ENCODE measurements around the gene BICC1. TPM values are rescaled to one million over a fixed set of nuclear protein-coding genes. Genes with fewer than 3 reads are reported as not detected.

BICC1 gene
- total and polyA plus RNA-seq, 2 of the 4 experiments (the other 2 are of a cell fraction), result 5.7 to 42.5 TPM

GRCh38 chr10:58796824-58797223 lies 284.2 kb downstream of the BICC1 start:
- Histone ChIP-seq H2AFZ (replicated peaks; ENCODE audit: low read length, poor library complexity) (no peak overlapping the region), H2BK15ac (ENCODE audit: low read depth, low read length) (no peak overlapping the region)

More at GRCh38 chr10:58796824-58797223, 284.2 kb downstream of the BICC1 start:
- Histone ChIP-seq H3K56ac (ENCODE audit: extremely low read depth, insufficient read depth, low read length) (no peak overlapping the region), H2AK5ac (ENCODE audit: low read depth, low read length) (no peak overlapping the region), H4K8ac (ENCODE audit: low read depth in 2 of 2, low read length in 2 of 2) (no peak overlapping the region), H4K91ac (ENCODE audit: insufficient read depth, low read depth, low read length) (no peak overlapping the region), H3K4ac (ENCODE audit: low read depth, low read length) (no peak overlapping the region), H3K27me3 (ENCODE audit: control insufficient read depth, insufficient read depth, low read length) (no peaks in the 10 kb centered on the region), H3K4me2 (ENCODE audit: low read depth, low read length) (no peak overlapping the region), H3K9me1 (ENCODE audit: insufficient read depth, low read length) (no peaks in the 10 kb centered on the region; the same call in 1 of the 2 replicates), H3K4me3 (ENCODE audit: insufficient read depth, low read depth, low read length) (no peak overlapping the region), H3K23ac (ENCODE audit: low read depth, low read length) (no peak overlapping the region), H4K20me1 (ENCODE audit: insufficient read depth, low read length) (no peaks in the 10 kb centered on the region), H3K27ac (ENCODE audit: insufficient read depth, low read length) (no peak overlapping the region), H3K14ac (replicated peaks; ENCODE audit: low read depth, low read length) (no peak overlapping the region), H3K18ac (ENCODE audit: low read depth, low read length) (no peak overlapping the region), H4K5ac (ENCODE audit: low read depth, low read length) (no peak overlapping the region), H2BK20ac (ENCODE audit: low read depth, low read length) (no peak overlapping the region), H3K36me3 (ENCODE audit: control insufficient read depth, insufficient read depth, low read length) (peaks cover 15% of the 10 kb centered on the region), H3K79me1 (ENCODE audit: low read depth in 1 of 2, low read length in 2 of 2) (no peaks in the 10 kb centered on the region; a peak in 2 of 4 replicates), H2BK120ac (ENCODE audit: low read depth, low read length) (no peak overlapping the region), H3K9me3 (ENCODE audit: control insufficient read depth, insufficient read depth, low read length) (no peaks in the 10 kb centered on the region), H3K4me1 (ENCODE audit: control insufficient read depth, insufficient read depth, low read length) (no peaks in the 10 kb centered on the region), H2BK5ac (ENCODE audit: low read depth, low read length, poor library complexity, severe bottlenecking) (no peak overlapping the region), H3K9ac (ENCODE audit: low read depth, low read length) (no peak overlapping the region), H2AK9ac (replicated peaks; ENCODE audit: low read depth, low read length, poor library complexity) (no peak overlapping the region)
- dilution Hi-C loops (cut with HindIII; ENCODE audit: low sequenced_read_pairs, unreplicated experiment) (no loop called here), in situ Hi-C loops (cut with MboI; ENCODE audit: low sequenced_read_pairs) (loop anchor here (25.0 kb wide), 1 partner anchor 765 kb away; no protein-coding TSS in a partner anchor), intact Hi-C loops (cut with micrococcal nuclease) (no loop called here)
- WGBS, 2 experiments (ENCODE audit: extremely low coverage in 2 of 2, insufficient read length in 1 of 2), result no CpG with 5 or more reads among the region's 4 CpGs
- no peak for TF ChIP-seq ELK1 (IDR thresholded peaks at IDR 0.05; ENCODE audit: borderline replicate concordance, low read depth, low read length)
- TF ChIP-seq BHLHE40 (IDR thresholded peaks at IDR 0.05; ENCODE audit: low read depth, low read length), result no peak
- ChIA-PET POLR2A (ENCODE audit: unreplicated experiment) (no interaction called here), CTCF (interaction anchor here (1.7 kb wide), 1 partner anchor 382 kb away, joined by 4 read pairs; no protein-coding TSS in a partner anchor)
- ATAC-seq (ENCODE audit: low read depth) (no peak), DNase-seq (peak; percentile 12)
- no TSS peak for BruUV-seq (replicated peaks)

Data from IMR-90 (cell line).